Measurements from ENCODE around the gene RALGAPA2.

DNA sequence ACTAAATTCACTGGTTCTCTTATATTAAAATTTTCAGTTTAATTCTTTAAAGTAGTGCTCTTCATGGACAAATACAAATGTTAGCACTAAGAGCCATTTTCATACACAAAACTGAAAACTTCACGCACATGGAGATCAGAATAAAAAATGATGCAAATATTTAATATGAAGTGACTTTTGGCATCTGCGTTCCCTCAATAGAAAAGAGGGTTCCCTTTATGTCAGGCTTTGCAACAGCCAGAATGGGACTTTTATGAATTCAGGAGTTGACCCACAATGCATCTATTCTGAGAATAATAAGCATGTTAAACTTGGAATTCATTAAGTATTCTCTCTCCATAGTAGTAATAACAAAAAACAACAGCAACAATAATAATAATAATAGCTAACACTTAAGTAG, 218.7 kb downstream of the RALGAPA2 start:
- TF ChIP-seq, protein P1, sequence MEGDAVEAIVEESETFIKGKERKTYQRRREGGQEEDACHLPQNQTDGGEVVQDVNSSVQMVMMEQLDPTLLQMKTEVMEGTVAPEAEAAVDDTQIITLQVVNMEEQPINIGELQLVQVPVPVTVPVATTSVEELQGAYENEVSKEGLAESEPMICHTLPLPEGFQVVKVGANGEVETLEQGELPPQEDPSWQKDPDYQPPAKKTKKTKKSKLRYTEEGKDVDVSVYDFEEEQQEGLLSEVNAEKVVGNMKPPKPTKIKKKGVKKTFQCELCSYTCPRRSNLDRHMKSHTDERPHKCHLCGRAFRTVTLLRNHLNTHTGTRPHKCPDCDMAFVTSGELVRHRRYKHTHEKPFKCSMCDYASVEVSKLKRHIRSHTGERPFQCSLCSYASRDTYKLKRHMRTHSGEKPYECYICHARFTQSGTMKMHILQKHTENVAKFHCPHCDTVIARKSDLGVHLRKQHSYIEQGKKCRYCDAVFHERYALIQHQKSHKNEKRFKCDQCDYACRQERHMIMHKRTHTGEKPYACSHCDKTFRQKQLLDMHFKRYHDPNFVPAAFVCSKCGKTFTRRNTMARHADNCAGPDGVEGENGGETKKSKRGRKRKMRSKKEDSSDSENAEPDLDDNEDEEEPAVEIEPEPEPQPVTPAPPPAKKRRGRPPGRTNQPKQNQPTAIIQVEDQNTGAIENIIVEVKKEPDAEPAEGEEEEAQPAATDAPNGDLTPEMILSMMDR (IDR thresholded peaks at IDR 0.05) = no peak
- TF ChIP-seq EP300 (IDR thresholded peaks at IDR 0.05) = no peak

All from ovary (tissue), 3 donors.